Right lobe of liver (tissue), 6 donors: ENCODE measurements around the gene RNF141. TPM values are rescaled to one million over a fixed set of nuclear protein-coding genes. Genes with fewer than 3 reads are reported as not detected.

Experiments
- ATAC-seq, 4 donors: fragments of 200-7000 bp; cut with Tn5 transposase; one replicate each; pipeline ENCODE4 v1.9.1; 2020; ENCODE audit warnings: mild to moderate bottlenecking in 4 of 4, moderate library complexity in 4 of 4
- DNase-seq, 3 donors: peaks; one replicate each; pipeline ENCODE4 v3.0.0-alpha.2; 2020
- H3K27ac ChIP-seq, 3 donors: fragments of 200-600 bp; one replicate each; pipeline ENCODE4 v1.8.0; 2022
- H3K27me3 ChIP-seq, 2 donors: fragments of 200-600 bp; one replicate each; pipeline ENCODE4 v1.8.0; 2022
- H3K36me3 ChIP-seq, 4 donors: fragments of 200-600 bp; sonication (generic) in 1 of 4; one replicate each; pipeline versions ENCODE4 v1.5.1 to v1.8.0; 2017 to 2022; ENCODE audit warnings: control low read depth in 1 of 4
- H3K4me1 ChIP-seq, 4 donors: fragments of 200-600 bp; sonication (generic) in 1 of 4; one replicate each; pipeline versions ENCODE4 v1.5.1 to v1.8.0; 2017 to 2022; ENCODE audit warnings: control low read depth in 1 of 4
- H3K4me3 ChIP-seq, 3 donors: fragments of 200-600 bp; one replicate each; pipeline ENCODE4 v1.8.0; 2022
- H3K9me3 ChIP-seq, 4 donors: fragments of 200-600 bp; sonication (generic) in 1 of 4; one replicate each; pipeline versions ENCODE4 v1.5.1 to v1.8.0; 2017 to 2022; ENCODE audit warnings: control low read depth in 1 of 4
- POLR2A ChIP-seq: fragments of 450-650 bp; IDR thresholded peaks from one replicate; pipeline ENCODE4 v1.6.1; 2017; ENCODE audit warnings: antibody characterized with exemption, mild to moderate bottlenecking
- WGBS: methylation state at CpG from one replicate; pipeline ENCODE4 v1.1.6; 2018; ENCODE audit warnings: low coverage, low lambda C conversion rate; ENCODE audit not compliant: insufficient coverage; ENCODE audit errors: missing lambda C conversion rate; 5-methylcytosine and 5-hydroxymethylcytosine counted together
- intact Hi-C, 2 donors: fragments of 100-400 bp; cut with DNase I; formaldehyde crosslinking; loops; one replicate each; pipeline versions ENCODE4 v1.11.2 to v1.14.1; 2022
- total RNA-seq, 6 experiments: library from RNA; depleted of rRNA in 2 of 6; stranded (reverse); fragments of >200 nt in 2 of 6; fragmentation: NEBNext Ultra II Directional in 3 of 6; extraction: Animal tissue kit (Norgen Biotek cat#: 25700) in 3 of 6; gene quantifications; one replicate each; pipeline versions ENCODE4 v1.1.0 to v1.2.4, GENCODE V29; 2016 to 2023
- TF ChIP-seq, protein P1 (sequence below), 4 donors: fragments of 200-600 bp in 3 of 4; fragments of 450-650 bp in 1 of 4; IDR thresholded peaks; one replicate each; pipeline versions ENCODE4 v1.5.1 to v1.8.0; 2016 to 2022; ENCODE audit warnings: antibody characterized with exemption in 4 of 4, mild to moderate bottlenecking in 2 of 4
- donor health status: DM: no; HTN: yes; CAD: no.
- donor health status: DM: no; HTN: no; CAD: no.
- donor health status: DM: no; HTN: no; CAD: no.
- donor health status: DM: no; HTN: yes; CAD: no.
- donor health status: DM: no; HTN: yes; CAD: no.

The RNF141 gene
- total RNA-seq, 6 experiments from 2014 or later = 11.2 to 21.0 (median 15.1) TPM

- Histone ChIP-seq H3K9me3 (no peaks in the 10 kb centered on the region), H3K4me3 (no peak overlapping the region), H3K27me3 (no peaks in the 10 kb centered on the region), H3K4me1 (peaks cover 0 to 4% (median 0%) of the 10 kb centered on the region in 4 donors), H3K27ac (no peak overlapping the region), H3K36me3 (no peaks in the 10 kb centered on the region)
- intact Hi-C loops = no loop called here
- 93% methylated on average over 2 of the region's 2 CpGs for WGBS
- TF ChIP-seq POLR2A = no peak
- TF ChIP-seq, protein P1, sequence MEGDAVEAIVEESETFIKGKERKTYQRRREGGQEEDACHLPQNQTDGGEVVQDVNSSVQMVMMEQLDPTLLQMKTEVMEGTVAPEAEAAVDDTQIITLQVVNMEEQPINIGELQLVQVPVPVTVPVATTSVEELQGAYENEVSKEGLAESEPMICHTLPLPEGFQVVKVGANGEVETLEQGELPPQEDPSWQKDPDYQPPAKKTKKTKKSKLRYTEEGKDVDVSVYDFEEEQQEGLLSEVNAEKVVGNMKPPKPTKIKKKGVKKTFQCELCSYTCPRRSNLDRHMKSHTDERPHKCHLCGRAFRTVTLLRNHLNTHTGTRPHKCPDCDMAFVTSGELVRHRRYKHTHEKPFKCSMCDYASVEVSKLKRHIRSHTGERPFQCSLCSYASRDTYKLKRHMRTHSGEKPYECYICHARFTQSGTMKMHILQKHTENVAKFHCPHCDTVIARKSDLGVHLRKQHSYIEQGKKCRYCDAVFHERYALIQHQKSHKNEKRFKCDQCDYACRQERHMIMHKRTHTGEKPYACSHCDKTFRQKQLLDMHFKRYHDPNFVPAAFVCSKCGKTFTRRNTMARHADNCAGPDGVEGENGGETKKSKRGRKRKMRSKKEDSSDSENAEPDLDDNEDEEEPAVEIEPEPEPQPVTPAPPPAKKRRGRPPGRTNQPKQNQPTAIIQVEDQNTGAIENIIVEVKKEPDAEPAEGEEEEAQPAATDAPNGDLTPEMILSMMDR (IDR thresholded peaks at IDR 0.05) = no peak
- no peak for ATAC-seq
- DNase-seq = no peak
Observed at GRCh38 chr11:10492084-10492483, 48.9 kb downstream of the RNF141 start.

GRCh38 chr11:10490398-10491241 lies 50.4 kb downstream of the RNF141 start:
- WGBS = 50% methylated on average over 3 of the region's 13 CpGs
- Histone ChIP-seq H3K27ac (no peak overlapping the region), H3K9me3 (no peaks in the 10 kb centered on the region), H3K4me1 (peaks cover 0 to 4% (median 0%) of the 10 kb centered on the region in 4 donors), H3K27me3 (no peaks in the 10 kb centered on the region), H3K4me3 (no peak overlapping the region), H3K36me3 (no peaks in the 10 kb centered on the region)
- TF ChIP-seq, protein P1 (IDR thresholded peaks at IDR 0.05) = no peak
- no peak for TF ChIP-seq POLR2A
- DNase-seq = peak in 2 of 3 donors; percentile 63 to 75
- ATAC-seq = peak; percentile 51 to 93 (median 68)
- intact Hi-C loops = no loop called here

DNA sequence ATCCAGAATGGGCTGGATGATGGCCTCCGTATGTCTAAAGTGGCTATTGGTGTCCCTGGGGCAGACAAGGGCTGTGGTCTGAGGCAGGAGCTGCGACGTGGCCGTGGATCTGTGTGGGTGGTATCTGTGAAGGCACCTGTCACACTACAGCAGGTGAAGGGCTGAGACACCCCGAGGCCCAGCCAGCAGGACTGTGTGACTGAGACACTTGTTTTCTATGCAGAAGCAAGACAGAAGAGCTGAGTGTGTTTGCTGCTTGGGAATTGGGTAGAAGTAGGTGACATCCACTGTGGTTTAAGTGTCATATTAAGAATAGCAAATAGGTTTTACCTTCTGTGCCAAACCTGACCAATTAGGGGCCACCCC lies 51.0 kb downstream of the RNF141 start:
- Histone ChIP-seq H3K9me3 (no peaks in the 10 kb centered on the region), H3K27me3 (no peaks in the 10 kb centered on the region), H3K4me1 (peaks cover 0 to 4% (median 0%) of the 10 kb centered on the region in 4 donors), H3K4me3 (no peak overlapping the region), H3K36me3 (no peaks in the 10 kb centered on the region), H3K27ac (no peak overlapping the region)
- ATAC-seq (no peak), DNase-seq (peak in 1 of 3 donors; percentile 37)
- WGBS = 95% methylated on average over 4 of the region's 5 CpGs
- TF ChIP-seq, protein P1 (IDR thresholded peaks at IDR 0.05) = no peak
- no peak for TF ChIP-seq POLR2A
- intact Hi-C loops = no loop called here

- TF ChIP-seq, protein P1 (IDR thresholded peaks at IDR 0.05) = no peak
- no peak for TF ChIP-seq POLR2A
- no peaks in the 10 kb centered on the region for H3K9me3 ChIP-seq
- H3K4me1 ChIP-seq = peaks cover 0 to 4% (median 0%) of the 10 kb centered on the region in 4 donors
- intact Hi-C loops = no loop called here
- DNase-seq (peak in 1 of 3 donors; percentile 36), ATAC-seq (no peak)
- no peak overlapping the region for H3K27ac ChIP-seq
- H3K4me3 ChIP-seq = no peak overlapping the region
- H3K27me3 ChIP-seq = no peaks in the 10 kb centered on the region
- H3K36me3 ChIP-seq = no peaks in the 10 kb centered on the region
- 93% methylated on average over 3 of the region's 11 CpGs for WGBS
Observed at GRCh38 chr11:10488934-10489691, 51.9 kb downstream of the RNF141 start.
